ENCODE data around the gene DEFB110. TPM values are rescaled to one million over a fixed set of nuclear protein-coding genes. Genes with fewer than 3 reads are reported as not detected.

Gene DEFB110
- total RNA-seq (2014; rRNA removed; shearing (Covaris generic)) = not detected in 2 replicates

DNA sequence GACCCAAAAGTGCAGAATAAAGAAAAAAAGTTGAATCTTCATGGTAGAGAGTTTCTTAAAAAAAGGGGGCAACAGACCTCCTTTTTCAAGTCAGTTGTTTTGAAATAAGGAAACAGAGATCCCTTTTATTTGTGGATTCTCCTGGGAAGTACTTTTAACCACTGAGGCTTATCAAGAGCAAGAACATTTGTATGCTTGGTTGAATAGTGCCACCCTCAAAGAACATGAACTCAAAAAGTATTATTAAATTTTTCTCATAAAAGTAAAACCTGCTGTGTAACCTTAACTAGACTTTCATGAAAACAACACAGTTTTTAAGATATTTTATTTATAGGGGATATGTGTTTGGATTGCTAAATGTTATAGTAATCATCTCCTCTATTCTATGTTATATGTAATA is at the start of gene DEFB110:
Gene DEFB110, minus strand, starts transcription at position 101 of the 400 bp plus-strand sequence. Its CDS starts 59 bp downstream, at position 42.
- H3K4me3 ChIP-seq (ENCODE audit: insufficient read depth, low read depth, low read length) = no peak within 1 kb of the TSS
- no peaks in the 10 kb centered on the region for H3K36me3 ChIP-seq (replicated peaks; ENCODE audit: control insufficient read depth, insufficient read depth, low read length)
- no peaks in the 10 kb centered on the region for H3K27me3 ChIP-seq (ENCODE audit: control insufficient read depth, insufficient read depth, low read length)

DNA sequence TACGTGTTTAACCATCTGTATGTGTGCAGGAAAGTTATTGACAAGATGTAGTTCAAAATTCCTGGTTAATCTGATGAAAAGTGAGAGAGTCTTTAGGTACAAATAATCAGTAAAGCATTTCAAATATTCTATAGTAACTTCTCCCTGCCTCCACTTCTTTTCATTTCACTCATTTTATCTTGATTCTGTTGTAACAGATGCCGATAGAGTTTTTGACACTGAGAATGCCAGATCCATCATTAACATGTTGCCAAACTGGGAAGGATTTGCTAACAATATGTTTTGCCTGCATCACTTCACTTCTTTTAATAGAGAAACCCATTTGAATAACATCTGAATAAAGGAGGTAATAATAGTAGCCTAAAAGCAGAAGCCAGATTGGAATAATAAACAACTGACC is 48.3 kb upstream of the DEFB110 start:
- DNase-seq = no peak
- Histone ChIP-seq H3K4me3 (ENCODE audit: insufficient read depth, low read depth, low read length) (no peak overlapping the region), H3K36me3 (replicated peaks; ENCODE audit: control insufficient read depth, insufficient read depth, low read length) (no peaks in the 10 kb centered on the region), H3K27me3 (ENCODE audit: control insufficient read depth, insufficient read depth, low read length) (no peaks in the 10 kb centered on the region)

More for the DNA sequence above, at the start of gene DEFB110:
- DNase-seq = no peak

DNA sequence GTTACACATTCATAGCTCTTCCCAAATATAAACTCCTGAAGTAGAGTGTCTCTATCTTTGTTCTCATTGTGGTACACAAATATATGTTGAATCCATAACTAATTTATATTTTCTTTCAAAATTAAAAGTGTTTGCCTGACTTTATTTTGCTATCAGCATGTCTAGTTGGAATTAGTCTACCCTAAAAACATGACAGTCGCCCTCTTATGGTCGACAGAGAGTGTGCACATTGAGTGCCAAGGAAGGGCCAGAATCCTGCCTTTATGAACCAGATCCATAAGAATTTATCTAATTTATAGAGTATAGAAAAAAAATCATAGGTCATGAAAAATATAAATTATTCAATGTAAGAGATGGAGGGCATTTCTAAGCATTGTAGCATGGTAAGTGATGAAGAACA is 40.3 kb upstream of the DEFB110 start:
- Histone ChIP-seq H3K4me3 (ENCODE audit: insufficient read depth, low read depth, low read length) (no peak overlapping the region), H3K36me3 (replicated peaks; ENCODE audit: control insufficient read depth, insufficient read depth, low read length) (no peaks in the 10 kb centered on the region)
- peak; percentile 2 for DNase-seq

DNA sequence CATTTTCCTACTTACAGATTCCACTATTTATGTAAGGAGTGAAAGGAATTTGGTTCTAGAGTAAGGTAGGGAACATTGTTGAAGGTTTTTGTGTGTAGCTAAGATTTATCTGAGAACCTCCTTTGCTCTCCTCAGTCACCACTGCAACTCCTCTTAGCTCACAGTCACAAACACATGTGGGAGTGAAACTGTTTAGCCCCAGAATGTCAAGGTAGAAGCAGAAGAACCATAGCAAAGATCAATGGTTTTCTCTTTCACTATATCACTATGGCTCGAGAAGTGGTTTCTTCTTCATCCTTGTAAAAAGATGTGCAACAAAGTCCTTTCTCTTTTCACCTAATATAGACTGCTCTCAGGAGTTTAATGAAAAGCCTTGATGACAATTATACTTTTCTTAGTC is 34.4 kb upstream of the DEFB110 start:
- Histone ChIP-seq H3K4me3 (ENCODE audit: insufficient read depth, low read depth, low read length) (no peak overlapping the region), H3K27me3 (ENCODE audit: control insufficient read depth, insufficient read depth, low read length) (no peaks in the 10 kb centered on the region), H3K36me3 (replicated peaks; ENCODE audit: control insufficient read depth, insufficient read depth, low read length) (no peaks in the 10 kb centered on the region)
- no peak for DNase-seq

More for the DNA sequence above, 40.3 kb upstream of the DEFB110 start:
- no peaks in the 10 kb centered on the region for H3K27me3 ChIP-seq (ENCODE audit: control insufficient read depth, insufficient read depth, low read length)

DNA sequence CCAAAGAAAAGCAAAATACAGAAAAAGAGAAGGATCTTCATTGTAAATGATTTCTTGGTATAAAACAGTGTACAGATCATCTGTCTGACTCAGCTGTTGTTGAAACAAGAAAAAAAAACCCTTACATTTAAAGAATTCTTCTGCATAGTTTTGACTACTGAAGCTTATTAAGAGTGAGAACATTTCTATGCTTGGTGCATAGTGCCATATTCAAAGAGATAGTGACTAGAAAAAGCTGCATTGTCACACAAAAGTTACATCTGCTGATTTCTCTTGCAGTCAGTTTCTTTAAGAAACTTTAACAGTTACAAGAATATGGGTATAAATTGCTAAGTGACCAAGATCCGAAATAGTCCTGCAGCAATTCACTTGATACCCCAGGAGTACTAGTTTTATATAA is 28.0 kb upstream of the DEFB110 start, which contains the start of gene DEFB112:
Gene DEFB112, minus strand, starts transcription at position 101 of the 400 bp plus-strand sequence. Its CDS starts 60 bp downstream, at position 41.
- Histone ChIP-seq H3K36me3 (replicated peaks; ENCODE audit: control insufficient read depth, insufficient read depth, low read length) (no peaks in the 10 kb centered on the region), H3K27me3 (ENCODE audit: control insufficient read depth, insufficient read depth, low read length) (no peaks in the 10 kb centered on the region), H3K4me3 (ENCODE audit: insufficient read depth, low read depth, low read length) (no peak within 1 kb of the TSS)
- no peak for DNase-seq

DNA sequence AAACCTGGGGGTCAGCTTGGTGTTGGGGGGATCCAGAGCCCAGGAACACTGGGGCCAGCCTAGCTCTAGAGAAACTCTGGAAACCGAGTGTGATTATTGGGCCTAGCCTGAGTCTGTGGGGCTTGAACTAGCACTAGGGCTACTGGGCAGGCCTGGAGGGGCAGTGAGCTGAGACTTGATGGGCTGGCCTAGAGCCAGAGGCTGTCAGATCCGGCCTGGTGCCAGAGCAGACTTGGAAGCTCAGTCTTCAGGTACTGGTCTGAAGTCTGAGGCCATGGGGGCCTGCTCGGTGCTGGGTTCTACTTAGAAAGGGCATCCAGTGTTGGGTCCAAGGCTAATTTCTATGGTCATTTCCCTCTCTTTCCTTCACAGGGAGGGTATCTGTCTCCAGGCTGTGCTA is 25.2 kb upstream of the DEFB110 start:
- Histone ChIP-seq H3K27me3 (ENCODE audit: control insufficient read depth, insufficient read depth, low read length) (no peaks in the 10 kb centered on the region), H3K36me3 (replicated peaks; ENCODE audit: control insufficient read depth, insufficient read depth, low read length) (no peaks in the 10 kb centered on the region), H3K4me3 (ENCODE audit: insufficient read depth, low read depth, low read length) (no peak overlapping the region)
- DNase-seq = no peak

DNA sequence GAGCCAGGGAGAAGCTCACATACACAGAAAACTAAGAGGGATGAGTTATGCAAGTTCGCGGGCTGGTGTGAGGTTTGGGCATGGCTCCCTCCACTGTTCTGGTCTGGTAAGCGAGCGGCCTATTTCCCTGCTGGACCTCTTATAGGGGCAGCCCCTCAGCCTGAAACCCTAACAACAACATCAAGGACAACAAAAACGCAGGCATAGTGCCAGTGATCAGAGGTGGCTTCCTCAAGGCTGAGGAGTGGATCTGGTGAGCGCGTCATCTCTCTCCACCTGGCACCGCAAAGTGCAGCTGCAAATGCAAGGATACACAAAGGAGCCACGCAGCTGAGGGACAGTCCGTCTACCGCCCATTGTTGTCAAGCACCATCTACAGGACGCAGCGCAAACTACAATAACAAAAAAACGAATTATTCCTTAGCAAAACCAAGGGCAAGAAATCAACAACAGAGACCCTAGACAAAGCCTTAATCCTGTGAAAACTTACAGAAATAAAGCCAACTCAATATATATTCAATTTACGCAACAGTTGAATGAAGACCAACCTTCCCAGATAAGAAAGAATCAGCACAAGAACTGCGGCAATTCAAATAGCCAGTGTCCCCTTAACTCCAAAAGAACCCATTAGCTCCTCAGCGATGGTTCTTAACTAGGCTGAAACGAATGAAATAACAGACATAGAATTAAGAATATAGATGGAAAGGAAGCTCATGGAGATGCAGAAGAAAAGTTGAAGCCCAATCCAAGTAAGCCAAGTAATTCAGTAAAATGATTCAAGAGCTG is 9.2 kb upstream of the DEFB110 start:
- no peak overlapping the region for H3K4me3 ChIP-seq (ENCODE audit: insufficient read depth, low read depth, low read length)
- DNase-seq = peak; percentile 51

DNA sequence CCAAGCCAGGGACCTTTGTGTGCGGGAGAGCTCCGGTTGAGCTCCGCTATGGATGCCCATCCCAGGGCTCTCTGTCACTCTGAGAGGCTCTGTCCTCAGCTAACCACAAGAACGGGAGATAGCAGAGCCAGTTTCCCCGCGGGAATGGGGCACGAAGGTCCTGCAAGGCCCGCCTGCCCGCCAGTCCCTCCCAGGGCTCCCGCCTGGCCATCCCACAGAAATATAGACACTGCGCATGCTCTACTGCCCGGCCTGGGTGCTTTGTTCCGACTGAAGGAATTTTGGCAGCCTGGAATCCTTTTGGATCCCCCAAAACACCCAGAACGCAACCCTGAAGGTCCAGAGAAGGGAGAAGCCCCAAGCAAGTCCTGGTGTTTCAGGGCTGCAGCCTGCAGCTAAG is 8.6 kb upstream of the DEFB110 start:
- Histone ChIP-seq H3K27me3 (ENCODE audit: control insufficient read depth, insufficient read depth, low read length) (no peaks in the 10 kb centered on the region; the same call in 1 of the 2 replicates), H3K36me3 (replicated peaks; ENCODE audit: control insufficient read depth, insufficient read depth, low read length) (no peaks in the 10 kb centered on the region), H3K4me3 (ENCODE audit: insufficient read depth, low read depth, low read length) (no peak overlapping the region)
- DNase-seq = peak; percentile 1

More for the DNA sequence above, 9.2 kb upstream of the DEFB110 start:
- H3K36me3 ChIP-seq (replicated peaks; ENCODE audit: control insufficient read depth, insufficient read depth, low read length) = no peaks in the 10 kb centered on the region
- H3K27me3 ChIP-seq (ENCODE audit: control insufficient read depth, insufficient read depth, low read length) = no peaks in the 10 kb centered on the region; the same call in 1 of the 2 replicates

DNA sequence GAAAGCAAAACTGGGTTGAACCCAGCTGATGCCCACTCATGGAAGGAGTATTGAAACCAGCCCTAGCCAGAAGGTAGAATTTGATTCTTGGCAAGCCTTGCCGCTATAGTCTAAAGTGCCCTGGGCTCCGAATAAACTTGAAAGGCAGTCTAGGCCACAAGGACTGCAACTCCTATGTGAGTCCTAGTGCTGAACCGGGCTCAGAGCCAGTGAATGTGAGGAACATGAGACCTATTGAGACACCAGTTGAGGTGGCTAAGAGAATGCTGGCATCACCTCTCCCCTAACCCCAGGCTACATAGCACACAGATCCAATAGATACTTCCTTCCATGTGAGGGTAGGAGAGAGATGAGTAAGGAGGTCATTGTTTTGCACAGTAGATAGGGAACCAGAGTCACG is 3.5 kb upstream of the DEFB110 start:
- DNase-seq = no peak
- H3K4me3 ChIP-seq (ENCODE audit: insufficient read depth, low read depth, low read length) = no peak overlapping the region
- H3K36me3 ChIP-seq (replicated peaks; ENCODE audit: control insufficient read depth, insufficient read depth, low read length) = no peaks in the 10 kb centered on the region
- H3K27me3 ChIP-seq (ENCODE audit: control insufficient read depth, insufficient read depth, low read length) = no peaks in the 10 kb centered on the region

DNA sequence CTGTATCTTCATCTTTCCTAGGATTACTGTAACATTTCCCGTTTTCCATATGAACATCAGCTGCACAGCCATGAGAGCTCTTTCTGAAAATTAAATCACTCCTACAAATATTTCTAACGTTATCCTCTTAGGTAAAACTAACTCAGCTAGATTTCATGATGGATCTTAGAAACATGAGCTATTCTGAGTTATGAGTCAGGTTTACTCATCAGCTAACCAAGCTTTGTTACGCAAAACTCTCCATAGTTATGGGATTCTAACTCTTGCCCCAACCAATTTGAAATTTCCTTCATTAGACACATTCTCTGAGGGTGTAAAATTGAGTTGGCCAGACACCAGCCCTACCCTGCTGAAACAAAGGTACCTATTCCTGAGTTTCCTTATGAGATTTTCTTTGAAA is 14.0 kb downstream of the DEFB110 start:
- H3K36me3 ChIP-seq (replicated peaks; ENCODE audit: control insufficient read depth, insufficient read depth, low read length) = no peaks in the 10 kb centered on the region
- DNase-seq = no peak
- H3K4me3 ChIP-seq (ENCODE audit: insufficient read depth, low read depth, low read length) = no peak overlapping the region
- H3K27me3 ChIP-seq (ENCODE audit: control insufficient read depth, insufficient read depth, low read length) = no peaks in the 10 kb centered on the region

DNA sequence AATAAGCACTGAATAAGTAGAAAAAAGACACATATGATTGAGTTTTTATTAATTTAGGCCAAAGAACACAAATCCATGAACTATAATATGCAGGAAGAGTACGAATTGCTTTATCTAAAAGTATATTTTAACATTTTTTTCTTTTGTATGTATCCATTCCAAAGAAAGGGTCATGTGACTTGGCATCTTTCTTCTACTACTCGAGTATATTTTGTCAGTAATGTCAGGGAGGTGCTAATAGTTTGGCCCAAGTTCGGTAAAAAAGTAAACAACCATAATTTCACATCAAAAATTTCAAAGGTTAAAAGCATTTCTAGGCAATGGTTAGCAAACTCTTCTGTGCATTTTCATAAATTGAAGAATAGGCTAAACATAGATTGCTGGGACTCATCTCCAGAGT is 18.7 kb downstream of the DEFB110 start:
- DNase-seq = no peak
- Histone ChIP-seq H3K4me3 (ENCODE audit: insufficient read depth, low read depth, low read length) (no peak overlapping the region), H3K36me3 (replicated peaks; ENCODE audit: control insufficient read depth, insufficient read depth, low read length) (no peaks in the 10 kb centered on the region), H3K27me3 (ENCODE audit: control insufficient read depth, insufficient read depth, low read length) (no peaks in the 10 kb centered on the region)

DNA sequence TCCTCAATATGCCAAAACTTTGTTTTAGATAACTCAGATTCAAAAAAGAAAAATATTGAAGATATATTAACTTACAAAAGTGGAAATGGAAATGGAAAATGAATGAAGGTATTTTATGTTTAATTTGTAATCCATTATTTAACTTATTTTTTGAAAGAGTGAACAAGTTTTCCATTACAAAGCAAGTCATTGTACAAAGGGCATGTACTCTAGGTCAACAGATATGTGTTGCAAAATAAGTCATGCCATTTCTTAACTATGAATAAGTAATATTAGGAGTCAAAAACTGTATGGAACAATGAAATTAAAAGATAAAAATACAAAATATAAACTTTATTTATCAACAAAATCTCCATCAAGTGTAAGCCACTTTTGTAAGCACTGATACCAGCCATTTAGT is 26.5 kb downstream of the DEFB110 start:
- Histone ChIP-seq H3K36me3 (replicated peaks; ENCODE audit: control insufficient read depth, insufficient read depth, low read length) (no peaks in the 10 kb centered on the region), H3K4me3 (ENCODE audit: insufficient read depth, low read depth, low read length) (no peak overlapping the region), H3K27me3 (ENCODE audit: control insufficient read depth, insufficient read depth, low read length) (no peaks in the 10 kb centered on the region)
- DNase-seq = no peak

DNA sequence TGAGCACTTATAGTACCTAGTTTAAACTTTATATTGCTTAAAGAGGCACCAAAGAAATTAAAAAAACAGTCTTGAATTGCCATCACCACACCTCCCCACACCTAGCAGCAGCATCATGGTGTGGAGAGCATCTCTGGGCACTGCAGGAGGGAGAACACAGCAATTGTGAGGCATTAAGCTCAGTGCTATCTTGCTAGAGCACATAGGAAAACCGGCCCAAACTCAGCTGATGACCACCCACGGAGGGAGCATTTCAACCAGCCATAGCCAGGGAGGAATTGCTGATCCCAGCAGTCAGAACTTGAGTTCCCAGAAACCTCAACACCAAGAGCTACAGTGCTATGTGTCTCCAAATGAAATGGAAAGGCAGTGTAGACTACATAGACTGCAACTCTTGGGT is 32.9 kb downstream of the DEFB110 start:
- Histone ChIP-seq H3K36me3 (replicated peaks; ENCODE audit: control insufficient read depth, insufficient read depth, low read length) (no peaks in the 10 kb centered on the region), H3K4me3 (ENCODE audit: insufficient read depth, low read depth, low read length) (no peak overlapping the region), H3K27me3 (ENCODE audit: control insufficient read depth, insufficient read depth, low read length) (no peaks in the 10 kb centered on the region)
- DNase-seq = no peak

DNA sequence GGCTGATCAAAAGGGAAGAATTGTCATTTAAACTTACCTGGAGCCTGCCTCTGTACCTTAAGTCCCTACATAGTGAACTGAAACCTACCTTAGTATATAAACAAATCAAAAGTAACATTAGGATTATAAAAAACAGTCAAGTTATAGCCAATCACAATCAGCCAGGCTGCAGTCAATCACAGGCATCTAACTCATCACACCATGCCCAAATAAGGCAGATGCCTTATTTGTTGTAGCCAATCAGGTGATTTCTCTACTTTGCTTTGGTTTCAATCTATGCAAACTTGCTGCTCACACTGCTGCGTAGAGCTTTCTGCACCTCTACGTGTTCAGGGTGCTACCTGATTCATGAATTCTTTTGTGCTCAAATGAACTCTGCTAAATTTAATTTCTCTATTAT is 34.0 kb downstream of the DEFB110 start:
- no peaks in the 10 kb centered on the region for H3K27me3 ChIP-seq (ENCODE audit: control insufficient read depth, insufficient read depth, low read length)
- DNase-seq = no peak
- no peak overlapping the region for H3K4me3 ChIP-seq (ENCODE audit: insufficient read depth, low read depth, low read length)
- H3K36me3 ChIP-seq (replicated peaks; ENCODE audit: control insufficient read depth, insufficient read depth, low read length) = no peaks in the 10 kb centered on the region

DNA sequence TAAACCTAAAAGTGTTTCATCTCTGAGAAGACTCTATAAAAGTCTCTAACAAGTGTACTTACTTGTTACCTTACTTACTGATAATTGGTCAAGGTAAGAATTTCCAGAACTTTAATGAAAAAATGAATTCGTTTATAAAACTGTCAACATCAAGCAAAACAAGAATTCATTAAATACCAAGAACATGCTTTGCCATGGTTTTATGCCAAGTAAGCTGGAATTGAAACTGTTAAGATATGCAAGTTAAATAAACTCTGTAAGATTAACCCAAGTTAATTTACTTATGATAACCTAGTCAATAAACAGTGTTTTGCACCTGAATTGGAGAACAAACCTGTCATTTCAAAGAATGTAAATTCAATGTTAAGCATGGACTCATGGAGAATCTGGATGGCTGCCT is 35.2 kb downstream of the DEFB110 start:
- no peaks in the 10 kb centered on the region for H3K36me3 ChIP-seq (replicated peaks; ENCODE audit: control insufficient read depth, insufficient read depth, low read length)

More for the DNA sequence above, 35.2 kb downstream of the DEFB110 start:
- H3K4me3 ChIP-seq (ENCODE audit: insufficient read depth, low read depth, low read length) = no peak overlapping the region
- H3K27me3 ChIP-seq (ENCODE audit: control insufficient read depth, insufficient read depth, low read length) = no peaks in the 10 kb centered on the region
- DNase-seq = no peak
